NB4 (cell line): Measurements from ENCODE around the gene CMIP.

Source experiments
- DNase-seq: peaks from one replicate; pipeline ENCODE4 v3.0.0; 2010; ENCODE audit warnings: low read depth
- H3K4me3 ChIP-seq: one replicate; pipeline ENCODE4 v1.5.1; 2011; ENCODE audit warnings: mild to moderate bottlenecking, low read depth, low read length, moderate library complexity
- CTCF ChIP-seq: IDR thresholded peaks from one replicate; pipeline ENCODE4 v1.5.1; 2012; ENCODE audit warnings: low read depth, low read length
- MAX ChIP-seq: IDR thresholded peaks from 2 replicates; pipeline ENCODE4 v1.6.1; 2011; ENCODE audit warnings: low read depth, low read length
- MYC ChIP-seq: IDR thresholded peaks from 2 replicates; pipeline ENCODE4 v1.6.1; 2011; ENCODE audit warnings: low read depth, low read length
- POLR2A ChIP-seq: IDR thresholded peaks from 2 replicates; pipeline ENCODE4 v1.6.1; 2011; ENCODE audit warnings: mild to moderate bottlenecking; ENCODE audit not compliant: insufficient read length; ENCODE audit errors: extremely low read depth

Gene CMIP

GRCh38 chr16:81599034-81599744 lies 154.6 kb downstream of the CMIP start:
- DNase-seq = no peak
- TF ChIP-seq MAX = no peak
- TF ChIP-seq CTCF = no peak
- TF ChIP-seq POLR2A = no peak
- TF ChIP-seq MYC = no peak
- H3K4me3 ChIP-seq = no peak overlapping the region

GRCh38 chr16:81600275-81600674 lies 155.7 kb downstream of the CMIP start:
- TF ChIP-seq CTCF = no peak
- TF ChIP-seq POLR2A = no peak
- TF ChIP-seq MAX = no peak
- no peak for TF ChIP-seq MYC
- no peak for DNase-seq
- H3K4me3 ChIP-seq = no peak overlapping the region

GRCh38 chr16:81601008-81601428 lies 156.4 kb downstream of the CMIP start:
- TF ChIP-seq MAX (no peak), POLR2A (no peak), CTCF (no peak), MYC (no peak)
- H3K4me3 ChIP-seq = no peak overlapping the region
- DNase-seq = no peak

- H3K4me3 ChIP-seq = no peak overlapping the region
- no peak for DNase-seq
- TF ChIP-seq POLR2A (no peak), MAX (no peak), MYC (no peak), CTCF (no peak)
These were observed 157.1 kb downstream of the CMIP start for GRCh38 chr16:81601601-81602255.

- TF ChIP-seq MAX = no peak
- TF ChIP-seq MYC = no peak
- no peak for TF ChIP-seq POLR2A
- no peak for TF ChIP-seq CTCF
- no peak for DNase-seq
- no peak overlapping the region for H3K4me3 ChIP-seq
These were observed 157.7 kb downstream of the CMIP start for GRCh38 chr16:81602256-81602776.
